ENCODE results near the gene LNX1.

- TF ChIP-seq TEAD4 (IDR thresholded peaks at IDR 0.05; ENCODE audit: borderline replicate concordance, insufficient read depth) (no peak), FOSL2 (IDR thresholded peaks at IDR 0.05; ENCODE audit: borderline replicate concordance, low read depth) (no peak), POLR2AphosphoS5 (IDR thresholded peaks at IDR 0.05; ENCODE audit: low read depth, low read length) (no peak), EP300 (IDR thresholded peaks at IDR 0.05; ENCODE audit: borderline replicate concordance in 1 of 2, low read depth in 1 of 2, low read length in 1 of 2) (no peak), RAD21 (IDR thresholded peaks at IDR 0.05; ENCODE audit: low read length) (no peak), ELF1 (IDR thresholded peaks at IDR 0.05) (no peak), SIN3A (IDR thresholded peaks at IDR 0.05; ENCODE audit: borderline replicate concordance, low read depth, low read length) (no peak), MAX (IDR thresholded peaks at IDR 0.05; ENCODE audit: low read depth) (no peak), EZH2phosphoT487 (IDR thresholded peaks at IDR 0.05; ENCODE audit: borderline replicate concordance, low read depth) (no peak), CTCF (IDR thresholded peaks at IDR 0.05) (no peak), RCOR1 (IDR thresholded peaks at IDR 0.05; ENCODE audit: low read length) (no peak), TAF1 (IDR thresholded peaks at IDR 0.05; ENCODE audit: borderline replicate concordance, low read depth, low read length) (no peak)
These were observed 34.6 kb upstream of the LNX1 start for GRCh38 chr4:53625888-53626287.

Measured in SK-N-SH (cell line).